PC-9 (cell line): ENCODE results near the gene RPS15. TPM values are rescaled to one million over a fixed set of nuclear protein-coding genes. Genes with fewer than 3 reads are reported as not detected.

ENCODE experiments used
- BruUV-seq: library from RNA; stranded (reverse); fragments of 400-500 nt; replicated peaks from 2 replicates; lab custom pipeline; 2021; lab: Mats Ljungman, UMichigan
- CTCF ChIA-PET: fragments of 300-600 bp; sonication (Branson Sonifier 250); formaldehyde crosslinking; loops from one replicate; lab custom pipeline; 2022; ENCODE audit warnings: antibody characterized with exemption; lab: Charles Lee
- POLR2A ChIA-PET: fragments of 300-600 bp; sonication (Branson Sonifier 250); formaldehyde crosslinking; loops from one replicate; lab custom pipeline; 2022; ENCODE audit warnings: antibody characterized with exemption; ENCODE audit not compliant: unreplicated experiment; lab: Charles Lee
- DNase-seq, 2 experiments: peaks; one replicate each; pipeline versions ENCODE4 v3.0.0 to v3.0.0-alpha.2; 2015 to 2022; ENCODE audit warnings: mixed read lengths in 1 of 2
- H2AFZ ChIP-seq: fragments of 200-600 bp; sonication (generic); 2 replicates; pipeline ENCODE4 v1.8.1; 2017; ENCODE audit warnings: antibody characterized with exemption
- H3F3A ChIP-seq: fragments of 200-600 bp; sonication (generic); 2 replicates; pipeline ENCODE4 v1.8.1; 2017; ENCODE audit warnings: antibody characterized with exemption, mild to moderate bottlenecking, low read depth; ENCODE audit not compliant: insufficient read depth
- H3K27ac ChIP-seq: fragments of 200-600 bp; sonication (generic); 2 replicates; pipeline ENCODE4 v1.6.1; 2016; ENCODE audit warnings: mixed run types
- H3K27me3 ChIP-seq: fragments of 200-600 bp; sonication (generic); 2 replicates; pipeline ENCODE4 v1.6.1; 2016; ENCODE audit warnings: low read depth, mixed run types; ENCODE audit not compliant: insufficient read depth
- H3K36me3 ChIP-seq: fragments of 200-600 bp; sonication (generic); 2 replicates; pipeline ENCODE4 v1.6.1; 2016; ENCODE audit warnings: low read depth, mixed run types
- H3K4me1 ChIP-seq: fragments of 200-600 bp; sonication (generic); replicated peaks from 2 replicates; pipeline ENCODE4 v1.6.1; 2016; ENCODE audit warnings: mixed run types; ENCODE audit not compliant: insufficient read depth
- H3K4me2 ChIP-seq: fragments of 200-600 bp; sonication (generic); 2 replicates; pipeline ENCODE4 v1.6.1; 2017; ENCODE audit warnings: mixed run types
- H3K4me3 ChIP-seq: fragments of 200-600 bp; sonication (generic); 2 replicates; pipeline ENCODE4 v1.6.1; 2016; ENCODE audit warnings: mixed run types
- H3K79me2 ChIP-seq: fragments of 200-600 bp; sonication (generic); 2 replicates; pipeline ENCODE4 v1.6.1; 2017; ENCODE audit warnings: low read depth, mixed run types
- H3K9me2 ChIP-seq: fragments of 200-600 bp; sonication (generic); 2 replicates; pipeline ENCODE4 v1.8.1; 2017; ENCODE audit warnings: mild to moderate bottlenecking; ENCODE audit not compliant: insufficient read depth
- H3K9me3 ChIP-seq: fragments of 200-600 bp; sonication (generic); 2 replicates; pipeline ENCODE4 v1.8.1; 2016; ENCODE audit warnings: low read depth; ENCODE audit not compliant: insufficient read depth
- H4K20me1 ChIP-seq: fragments of 200-600 bp; sonication (generic); 2 replicates; pipeline ENCODE4 v1.8.1; 2017; ENCODE audit not compliant: insufficient read depth
- CTCF ChIP-seq: fragments of 200-600 bp; sonication (generic); conservative IDR thresholded peaks from 2 replicates; pipeline ENCODE4 v1.6.1; 2017; ENCODE audit warnings: mixed run types, antibody characterized with exemption, mild to moderate bottlenecking, moderate library complexity
- EZH2 ChIP-seq: fragments of 200-600 bp; sonication (generic); IDR thresholded peaks from 2 replicates; pipeline ENCODE4 v1.8.0; 2017; ENCODE audit warnings: antibody characterized with exemption, low read depth
- intact Hi-C: fragments of 100-400 bp; cut with micrococcal nuclease; formaldehyde crosslinking; loops from one replicate; pipeline ENCODE4 v1.10.0; 2022; ENCODE audit not compliant: unreplicated experiment
- total RNA-seq: library from RNA; stranded (reverse); gene quantifications from 2 replicates; pipeline ENCODE4 v1.2.3, GENCODE V29; 2021

RPS15 gene
- total RNA-seq, 1 experiment from 2014 or later: 967 TPM

- ChIA-PET POLR2A (no interaction called here), CTCF (no interaction called here)
- no peaks in the 10 kb centered on the region for H3K9me3 ChIP-seq
- TF ChIP-seq EZH2: no peak
- TF ChIP-seq CTCF: no peak
- no TSS peak for BruUV-seq
- peaks cover 7% of the 10 kb centered on the region; the same call in 1 of the 2 replicates for H3F3A ChIP-seq
- H2AFZ ChIP-seq: no peak overlapping the region
- no peak overlapping the region for H3K4me3 ChIP-seq
- DNase-seq: no peak
- H3K9me2 ChIP-seq: no peaks in the 10 kb centered on the region
- no peaks in the 10 kb centered on the region for H3K36me3 ChIP-seq
- H3K4me1 ChIP-seq: 0 out of 2 replicates have a peak, but pooled peaks cover 6% of the 10 kb centered on the region
- H3K27me3 ChIP-seq: no peaks in the 10 kb centered on the region
- intact Hi-C loops: no loop called here
- H4K20me1 ChIP-seq: no peaks in the 10 kb centered on the region
- H3K79me2 ChIP-seq: peaks cover 10% of the 10 kb centered on the region; the same call in 1 of the 2 replicates
- H3K4me2 ChIP-seq: no peak overlapping the region
- H3K27ac ChIP-seq: no peak overlapping the region
Observed at GRCh38 chr19:1482361-1483130, 44.4 kb downstream of the RPS15 start.

- POLR2A ChIA-PET: no interaction called here
Observed at GRCh38 chr19:1483131-1483978, 45.2 kb downstream of the RPS15 start.

More at GRCh38 chr19:1483131-1483978, 45.2 kb downstream of the RPS15 start:
- H3F3A ChIP-seq: peaks cover 7% of the 10 kb centered on the region; the same call in 1 of the 2 replicates
- CTCF ChIA-PET: no interaction called here
- no peaks in the 10 kb centered on the region for H4K20me1 ChIP-seq
- TF ChIP-seq EZH2: no peak
- no peak for TF ChIP-seq CTCF
- H3K4me2 ChIP-seq: no peak overlapping the region
- H3K27ac ChIP-seq: no peak overlapping the region
- peaks cover 4% of the 10 kb centered on the region; the same call in 1 of the 2 replicates for H3K79me2 ChIP-seq
- DNase-seq: no peak
- no peaks in the 10 kb centered on the region for H3K9me3 ChIP-seq
- no peaks in the 10 kb centered on the region for H3K4me1 ChIP-seq
- no TSS peak for BruUV-seq
- H3K9me2 ChIP-seq: no peaks in the 10 kb centered on the region
- no peaks in the 10 kb centered on the region for H3K36me3 ChIP-seq
- H3K27me3 ChIP-seq: no peaks in the 10 kb centered on the region
- H2AFZ ChIP-seq: no peak overlapping the region
- intact Hi-C loops: no loop called here
- H3K4me3 ChIP-seq: no peak overlapping the region
